NCI-H2107 treated with DMSO at 0.1 percent for 48 hours (cell line): ENCODE data around the gene RHOB.

Experiments
- DNase-seq: peaks from one replicate; lab custom pipeline; 2025; ENCODE audit not compliant: unreplicated experiment; lab: John Stamatoyannopoulos, UW

Gene RHOB

GRCh38 chr2:20472569-20472968 lies 25.7 kb downstream of the RHOB start:
- DNase-seq, result no peak

- DNase-seq, result no peak
Measured at GRCh38 chr2:20473128-20473527, 26.3 kb downstream of the RHOB start.

GRCh38 chr2:20474757-20475566 lies 28.1 kb downstream of the RHOB start:
- no peak for DNase-seq

GRCh38 chr2:20475567-20475952 lies 28.7 kb downstream of the RHOB start:
- no peak for DNase-seq

- no peak for DNase-seq
Measured at GRCh38 chr2:20476481-20476880, 29.6 kb downstream of the RHOB start.

- no peak for DNase-seq
Measured at GRCh38 chr2:20476950-20477349, 30.1 kb downstream of the RHOB start.

GRCh38 chr2:20478961-20479360 lies 32.1 kb downstream of the RHOB start:
- no peak for DNase-seq

- DNase-seq, result no peak
Measured at GRCh38 chr2:20479835-20480234, 33.0 kb downstream of the RHOB start.

- DNase-seq, result no peak
Measured at GRCh38 chr2:20480913-20481312, 34.0 kb downstream of the RHOB start.

GRCh38 chr2:20481798-20482405 lies 35.0 kb downstream of the RHOB start:
- no peak for DNase-seq

GRCh38 chr2:20482725-20483124 lies 35.9 kb downstream of the RHOB start:
- no peak for DNase-seq

- DNase-seq, result no peak
Measured at GRCh38 chr2:20483194-20483895, 36.5 kb downstream of the RHOB start.

GRCh38 chr2:20484034-20484617 lies 37.3 kb downstream of the RHOB start:
- DNase-seq, result no peak

GRCh38 chr2:20484810-20485611 lies 38.1 kb downstream of the RHOB start:
- DNase-seq, result no peak

GRCh38 chr2:20485612-20486388 lies 38.9 kb downstream of the RHOB start:
- DNase-seq, result no peak

- DNase-seq, result no peak
Measured at GRCh38 chr2:20486571-20486970, 39.7 kb downstream of the RHOB start.

GRCh38 chr2:20487030-20487391 lies 40.1 kb downstream of the RHOB start:
- DNase-seq, result no peak

GRCh38 chr2:20487392-20488174 lies 40.7 kb downstream of the RHOB start:
- no peak for DNase-seq

GRCh38 chr2:20488201-20488641 lies 41.3 kb downstream of the RHOB start:
- no peak for DNase-seq
